Measurements from ENCODE around the gene MRPS27.

DNA sequence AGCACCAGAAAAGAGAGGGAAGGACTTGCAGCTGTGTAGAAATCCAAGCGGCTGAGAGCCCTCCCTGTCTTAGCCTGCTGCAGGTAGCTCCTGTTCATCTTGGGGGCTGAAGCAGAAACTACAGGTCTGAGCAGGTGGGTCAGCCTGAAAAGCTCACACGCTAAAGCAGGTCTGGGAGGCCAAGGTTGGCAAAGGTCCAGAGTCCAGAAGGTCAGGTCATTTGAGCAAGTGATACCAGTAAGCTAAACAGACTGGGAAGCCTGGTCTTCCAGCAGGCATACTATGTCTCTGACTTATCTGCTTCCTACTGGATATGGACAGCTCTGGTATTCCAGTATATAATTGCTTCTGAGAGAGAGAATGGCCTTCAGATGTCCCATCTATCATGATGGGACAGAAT lies 26.4 kb upstream of the MRPS27 start:
- TF ChIP-seq CTCF (IDR thresholded peaks at IDR 0.05) (no peak), ZFX (IDR thresholded peaks at IDR 0.05; ENCODE audit: borderline replicate concordance) (no peak)

Measured in 22Rv1 (cell line).